Neural progenitor cell (in vitro differentiated cells): ENCODE data around the gene AREL1. TPM values are rescaled to one million over a fixed set of nuclear protein-coding genes. Genes with fewer than 3 reads are reported as not detected.

ENCODE experiments used
- DNase-seq: peaks from one replicate; pipeline ENCODE4 v3.0.0-alpha.2; 2016; ENCODE audit warnings: low spot score
- H2AFZ ChIP-seq: fragments of 200-600 bp; sonication (generic); replicated peaks from 2 replicates; pipeline ENCODE4 v1.6.1; 2016; ENCODE audit warnings: antibody characterized with exemption
- H3F3A ChIP-seq: fragments of 200-600 bp; sonication (generic); 2 replicates; pipeline ENCODE4 v1.6.1; 2016; ENCODE audit warnings: antibody characterized with exemption, low read depth
- H3K27ac ChIP-seq: fragments of 200-600 bp; sonication (generic); 2 replicates; pipeline ENCODE4 v1.5.1; 2016; ENCODE audit warnings: mild to moderate bottlenecking
- H3K27me3 ChIP-seq: fragments of 200-600 bp; sonication (generic); 2 replicates; pipeline ENCODE4 v1.6.1; 2016; ENCODE audit warnings: mild to moderate bottlenecking, moderate library complexity
- H3K36me3 ChIP-seq: fragments of 200-600 bp; sonication (generic); 2 replicates; pipeline ENCODE4 v1.5.1; 2016
- H3K4me1 ChIP-seq: fragments of 200-600 bp; sonication (generic); 2 replicates; pipeline ENCODE4 v1.6.1; 2016; ENCODE audit warnings: mixed run types
- H3K4me2 ChIP-seq: fragments of 200-600 bp; sonication (generic); 2 replicates; pipeline ENCODE4 v1.6.1; 2016
- H3K4me3 ChIP-seq: fragments of 200-600 bp; sonication (generic); 2 replicates; pipeline ENCODE4 v1.5.1; 2016
- H3K79me2 ChIP-seq: fragments of 200-600 bp; sonication (generic); 2 replicates; pipeline ENCODE4 v1.6.1; 2016; ENCODE audit warnings: low read depth
- H3K9ac ChIP-seq: fragments of 200-600 bp; sonication (generic); 2 replicates; pipeline ENCODE4 v1.6.1; 2016
- H3K9me3 ChIP-seq: fragments of 200-600 bp; sonication (generic); 2 replicates; pipeline ENCODE4 v1.5.1; 2016; ENCODE audit warnings: low read depth
- H4K20me1 ChIP-seq: fragments of 200-600 bp; sonication (generic); 2 replicates; pipeline ENCODE4 v1.6.1; 2016; ENCODE audit warnings: low read depth
- H3K27ac Mint-ChIP-seq: 3 replicates; pipeline ENCODE4 v1.8.0; 2021; ENCODE audit warnings: mixed read lengths
- H3K27me3 Mint-ChIP-seq: 2 replicates; pipeline ENCODE4 v1.8.0; 2022; ENCODE audit warnings: low read depth, mild to moderate bottlenecking, inconsistent platforms, moderate library complexity, mixed read lengths; ENCODE audit not compliant: insufficient read depth
- H3K36me3 Mint-ChIP-seq: 3 replicates; pipeline ENCODE4 v1.8.0; 2021; ENCODE audit warnings: mixed read lengths
- H3K4me1 Mint-ChIP-seq: 3 replicates; pipeline ENCODE4 v1.8.0; 2021; ENCODE audit warnings: mixed read lengths
- H3K4me3 Mint-ChIP-seq: 3 replicates; pipeline ENCODE4 v1.8.0; 2021; ENCODE audit warnings: mild to moderate bottlenecking, moderate library complexity, mixed read lengths
- H3K9me3 Mint-ChIP-seq: 3 replicates; pipeline ENCODE4 v1.8.0; 2020; ENCODE audit warnings: mixed read lengths
- CTCF ChIP-seq: fragments of 200-600 bp; sonication (generic); IDR thresholded peaks from 2 replicates; pipeline ENCODE4 v1.5.1; 2017; ENCODE audit warnings: antibody characterized with exemption, mild to moderate bottlenecking
- EZH2 ChIP-seq: fragments of 200-600 bp; sonication (generic); IDR thresholded peaks from 2 replicates; pipeline ENCODE4 v1.6.1; 2017; ENCODE audit warnings: antibody characterized with exemption, mild to moderate bottlenecking, moderate library complexity
- EZH2phosphoT487 ChIP-seq: fragments of 200-600 bp; sonication (generic); IDR thresholded peaks from 2 replicates; pipeline ENCODE4 v1.6.1; 2017; ENCODE audit warnings: antibody characterized with exemption
- total RNA-seq: library from RNA; depleted of rRNA; stranded (reverse); fragments of >200 nt; gene quantifications from 2 replicates; pipeline ENCODE4 v1.2.3, GENCODE V29; 2015; ENCODE audit warnings: low replicate concordance

Gene AREL1
- total RNA-seq, 1 donor from 2014 or later = 25.2 TPM

GRCh38 chr14:74711651-74712050 lies 1.2 kb downstream of the AREL1 start:
- peak overlapping the region; percentile 97 for H3K4me3 Mint-ChIP-seq
- H3K27ac Mint-ChIP-seq = no peak overlapping the region
- H3K27me3 Mint-ChIP-seq = no peaks in the 10 kb centered on the region
- Histone ChIP-seq H3K36me3 (peaks cover 7% of the 10 kb centered on the region), H3F3A (no peaks in the 10 kb centered on the region), H3K4me2 (peak overlapping the region; percentile 86), H2AFZ (no peak overlapping the region), H4K20me1 (peaks cover 17% of the 10 kb centered on the region), H3K4me3 (peak overlapping the region; percentile 94), H3K27ac (no peak overlapping the region), H3K4me1 (peaks cover 9% of the 10 kb centered on the region), H3K9ac (no peak overlapping the region), H3K9me3 (no peaks in the 10 kb centered on the region), H3K79me2 (peaks cover 78% of the 10 kb centered on the region), H3K27me3 (no peaks in the 10 kb centered on the region)
- no peak for TF ChIP-seq EZH2phosphoT487
- no peak for TF ChIP-seq CTCF
- no peak for TF ChIP-seq EZH2
- no peak for DNase-seq
- no peaks in the 10 kb centered on the region for H3K36me3 Mint-ChIP-seq
- peaks cover 21% of the 10 kb centered on the region for H3K4me1 Mint-ChIP-seq
- H3K9me3 Mint-ChIP-seq = no peaks in the 10 kb centered on the region

- peaks cover 9% of the 10 kb centered on the region for H3K4me1 ChIP-seq
- Mint-ChIP-seq H3K4me1 (peaks cover 21% of the 10 kb centered on the region), H3K27me3 (no peaks in the 10 kb centered on the region), H3K9me3 (no peaks in the 10 kb centered on the region), H3K4me3 (peak overlapping the region; percentile 27), H3K36me3 (no peaks in the 10 kb centered on the region), H3K27ac (no peak overlapping the region)
- TF ChIP-seq EZH2phosphoT487 (no peak), EZH2 (no peak), CTCF (no peak)
- no peak overlapping the region for H3K4me3 ChIP-seq
- no peaks in the 10 kb centered on the region for H3K27me3 ChIP-seq
- H3K9me3 ChIP-seq = no peaks in the 10 kb centered on the region
- no peak overlapping the region for H3K4me2 ChIP-seq
- H3F3A ChIP-seq = no peaks in the 10 kb centered on the region
- peaks cover 89% of the 10 kb centered on the region for H3K79me2 ChIP-seq
- H4K20me1 ChIP-seq = peaks cover 17% of the 10 kb centered on the region
- DNase-seq = no peak
- H3K36me3 ChIP-seq = peaks cover under 1% of the 10 kb centered on the region
- H2AFZ ChIP-seq = no peak overlapping the region
- no peak overlapping the region for H3K9ac ChIP-seq
- H3K27ac ChIP-seq = no peak overlapping the region
These were observed 2.4 kb downstream of the AREL1 start for GRCh38 chr14:74710480-74710879.

- Histone ChIP-seq H3K27me3 (no peaks in the 10 kb centered on the region), H3K27ac (no peak overlapping the region), H3K4me1 (no peaks in the 10 kb centered on the region), H3F3A (no peaks in the 10 kb centered on the region), H3K9ac (no peak overlapping the region), H3K4me3 (no peak overlapping the region), H3K4me2 (no peak overlapping the region), H3K79me2 (peaks cover 98% of the 10 kb centered on the region), H3K9me3 (peaks cover 8% of the 10 kb centered on the region), H4K20me1 (peaks cover 17% of the 10 kb centered on the region), H3K36me3 (no peaks in the 10 kb centered on the region), H2AFZ (no peak overlapping the region)
- Mint-ChIP-seq H3K4me1 (peaks cover 3% of the 10 kb centered on the region), H3K27me3 (no peaks in the 10 kb centered on the region), H3K27ac (no peak overlapping the region), H3K9me3 (peaks cover 15% of the 10 kb centered on the region), H3K36me3 (peaks cover 13% of the 10 kb centered on the region), H3K4me3 (no peak overlapping the region)
- TF ChIP-seq EZH2phosphoT487 (no peak), EZH2 (no peak), CTCF (no peak)
- DNase-seq = no peak
These were observed 7.0 kb downstream of the AREL1 start for GRCh38 chr14:74705613-74706500.
